GM19372 (cell line): ENCODE data around the gene PCCB.
"Not testable (repeated sequence)": the region's sequence is repeated elsewhere in the genome, so short reads cannot be mapped to it uniquely, and the experiment has no call there.

Source experiments
- ATAC-seq: cut with Tn5 transposase; IDR thresholded peaks from one replicate; pipeline ENCODE4 v1.9.1; 2021; ENCODE audit warnings: mild to moderate bottlenecking, low read depth, moderate library complexity; ENCODE audit not compliant: unreplicated experiment

Gene PCCB

GRCh38 chr3:136311261-136311660 is 61.1 kb downstream of the PCCB start:
- no peak for ATAC-seq

GRCh38 chr3:136311968-136312367 is 61.8 kb downstream of the PCCB start:
- ATAC-seq, result no peak

GRCh38 chr3:136326316-136326715 is 76.2 kb downstream of the PCCB start:
- no peak for ATAC-seq

- no peak for ATAC-seq
These were observed 77.5 kb downstream of the PCCB start for GRCh38 chr3:136327671-136328070.

GRCh38 chr3:136329593-136329992 is 79.5 kb downstream of the PCCB start:
- no peak for ATAC-seq

- ATAC-seq, result no peak
These were observed 80.8 kb downstream of the PCCB start for GRCh38 chr3:136330900-136331299.

- ATAC-seq, result no peak
These were observed 82.2 kb downstream of the PCCB start for GRCh38 chr3:136332302-136332701.

- ATAC-seq, result no peak
These were observed 82.6 kb downstream of the PCCB start for GRCh38 chr3:136332776-136333175.

GRCh38 chr3:136334209-136334608 is 84.1 kb downstream of the PCCB start:
- ATAC-seq, result no peak

- ATAC-seq, result not testable (repeated sequence)
These were observed 84.6 kb downstream of the PCCB start for GRCh38 chr3:136334726-136335125.

GRCh38 chr3:136336329-136337100 is 86.4 kb downstream of the PCCB start:
- ATAC-seq, result no peak

- ATAC-seq, result no peak
These were observed 93.3 kb downstream of the PCCB start for GRCh38 chr3:136343446-136343845.

- ATAC-seq, result no peak
These were observed 93.9 kb downstream of the PCCB start for GRCh38 chr3:136343873-136344555.

GRCh38 chr3:136346486-136346885 is 96.3 kb downstream of the PCCB start:
- no peak for ATAC-seq

GRCh38 chr3:136350132-136350531 is 100.0 kb downstream of the PCCB start:
- no peak for ATAC-seq

GRCh38 chr3:136350557-136350956 is 100.4 kb downstream of the PCCB start:
- ATAC-seq, result no peak

- ATAC-seq, result no peak
These were observed 101.2 kb downstream of the PCCB start for GRCh38 chr3:136351351-136351750.

- no peak for ATAC-seq
These were observed 101.8 kb downstream of the PCCB start for GRCh38 chr3:136351905-136352304.

GRCh38 chr3:136353461-136353860 is 103.3 kb downstream of the PCCB start:
- no peak for ATAC-seq

- ATAC-seq, result no peak
These were observed 116.1 kb downstream of the PCCB start for GRCh38 chr3:136366289-136366688.

GRCh38 chr3:136375800-136376199 is 125.7 kb downstream of the PCCB start:
- not testable (repeated sequence) for ATAC-seq

GRCh38 chr3:136377508-136377907 is 127.4 kb downstream of the PCCB start:
- ATAC-seq, result no peak
